Cardiac fibroblast (primary cell): ENCODE data around the gene ADM2.

Experiments used
- DNase-seq, 2 donors: peaks; one replicate each; pipeline versions ENCODE4 v3.0.0 to v3.0.0-alpha.2; 2010; ENCODE audit warnings: low read depth in 2 of 2
- H3K4me3 ChIP-seq, 2 donors: replicated peaks in 1 of 2; 1 replicate in 1 of 2; 2 replicates in 1 of 2; pipeline ENCODE4 v1.5.1; 2011; ENCODE audit warnings: low read depth in 2 of 2, low read length in 2 of 2, mild to moderate bottlenecking in 2 of 2, moderate library complexity in 1 of 2
- CTCF ChIP-seq: IDR thresholded peaks from one replicate; pipeline ENCODE4 v1.5.1; 2011; ENCODE audit warnings: low read depth, mild to moderate bottlenecking, low read length, inconsistent platforms

ADM2 gene

GRCh38 chr22:50505276-50505775 lies 24.0 kb downstream of the ADM2 start:
- H3K4me3 ChIP-seq, result no peak overlapping the region
- TF ChIP-seq CTCF, result no peak
- DNase-seq, result no peak

- H3K4me3 ChIP-seq, result peak overlapping the region; percentile 96 to 99
- no peak for TF ChIP-seq CTCF
- DNase-seq, result no peak
These were observed 24.6 kb downstream of the ADM2 start for GRCh38 chr22:50505776-50506610.

GRCh38 chr22:50506611-50507420 lies 25.5 kb downstream of the ADM2 start:
- peak overlapping the region; percentile 96 to 99 for H3K4me3 ChIP-seq
- no peak for TF ChIP-seq CTCF
- DNase-seq, result no peak

GRCh38 chr22:50507421-50507990 lies 26.2 kb downstream of the ADM2 start, which contains the start of gene LMF2:
Gene LMF2 (minus strand): TSS chr22:50507702. CDS start chr22:50507675, 27 bp downstream.
- no peak for DNase-seq
- H3K4me3 ChIP-seq, result peak within 1 kb of the TSS; percentile 96 to 99
- no peak for TF ChIP-seq CTCF

- no peak for TF ChIP-seq CTCF
- peak within 1 kb of the TSS; percentile 96 to 99 for H3K4me3 ChIP-seq
- peak; percentile 98 for DNase-seq
These were observed 26.9 kb downstream of the ADM2 start, which contains the start of gene NCAPH2 for GRCh38 chr22:50507991-50508884. Gene NCAPH2 (plus strand): TSS chr22:50508224. CDS start chr22:50508338, 114 bp downstream.

GRCh38 chr22:50508897-50509296 lies 27.6 kb downstream of the ADM2 start:
- TF ChIP-seq CTCF, result no peak
- no peak for DNase-seq
- H3K4me3 ChIP-seq, result peak overlapping the region; percentile 72 to 90
